Astrocyte (in vitro differentiated cells and primary cell): ENCODE data around the gene USP11. TPM values are rescaled to one million over a fixed set of nuclear protein-coding genes. Genes with fewer than 3 reads are reported as not detected.

Experiments
- DNase-seq: peaks from one replicate; pipeline ENCODE4 v3.0.0-alpha.2; 2010; ENCODE audit warnings: low read depth
- FAIRE-seq: peaks from 2 replicates; lab custom pipeline; 2011; peaks lifted over from hg19 to GRCh38; lab: Jason Lieb, UNC
- H2AFZ ChIP-seq: 2 replicates; pipeline ENCODE4 v1.6.0; 2012; ENCODE audit warnings: low read depth, low read length, inconsistent platforms
- H3K27ac ChIP-seq: 2 replicates; pipeline ENCODE4 v1.5.1; 2011; ENCODE audit warnings: low read depth, low read length, inconsistent platforms
- H3K27me3 ChIP-seq: 2 replicates; pipeline ENCODE4 v1.6.0; 2011; ENCODE audit warnings: low read length, inconsistent platforms; ENCODE audit not compliant: insufficient read depth
- H3K36me3 ChIP-seq: 2 replicates; pipeline ENCODE4 v1.5.1; 2011; ENCODE audit warnings: low read length, inconsistent platforms; ENCODE audit not compliant: insufficient read depth
- H3K4me1 ChIP-seq: 2 replicates; pipeline ENCODE4 v1.5.1; 2011; ENCODE audit warnings: low read length, inconsistent platforms; ENCODE audit not compliant: insufficient read depth
- H3K4me2 ChIP-seq: 2 replicates; pipeline ENCODE4 v1.6.0; 2012; ENCODE audit warnings: low read length, inconsistent platforms
- H3K4me3 ChIP-seq: 2 replicates; pipeline ENCODE4 v1.5.1; 2011; ENCODE audit warnings: low read depth, mild to moderate bottlenecking, low read length, inconsistent platforms; ENCODE audit not compliant: insufficient read depth
- H3K79me2 ChIP-seq: 2 replicates; pipeline ENCODE4 v1.6.0; 2012; ENCODE audit warnings: mild to moderate bottlenecking, low read length, inconsistent platforms; ENCODE audit not compliant: insufficient read depth
- H3K9ac ChIP-seq: 2 replicates; pipeline ENCODE4 v1.6.0; 2012; ENCODE audit warnings: mild to moderate bottlenecking, low read length, inconsistent platforms
- H3K9me3 ChIP-seq: 2 replicates; pipeline ENCODE4 v1.5.1; 2012; ENCODE audit warnings: low read depth, mild to moderate bottlenecking, low read length, inconsistent platforms; ENCODE audit not compliant: insufficient read depth
- H4K20me1 ChIP-seq: 2 replicates; pipeline ENCODE4 v1.6.0; 2012; ENCODE audit warnings: low read length, inconsistent platforms; ENCODE audit not compliant: insufficient read depth
- H3K27ac Mint-ChIP-seq: one replicate; pipeline ENCODE4 v1.8.0; 2021; ENCODE audit warnings: mild to moderate bottlenecking, mixed read lengths; ENCODE audit not compliant: unreplicated experiment
- H3K27me3 Mint-ChIP-seq: one replicate; pipeline ENCODE4 v1.8.0; 2021; ENCODE audit warnings: low read depth, mixed read lengths; ENCODE audit not compliant: unreplicated experiment
- H3K36me3 Mint-ChIP-seq: one replicate; pipeline ENCODE4 v1.8.0; 2021; ENCODE audit warnings: low read depth, mixed read lengths; ENCODE audit not compliant: unreplicated experiment
- H3K4me1 Mint-ChIP-seq: one replicate; pipeline ENCODE4 v1.8.0; 2021; ENCODE audit warnings: low read depth, mixed read lengths; ENCODE audit not compliant: unreplicated experiment
- H3K4me3 Mint-ChIP-seq: one replicate; pipeline ENCODE4 v1.8.0; 2021; ENCODE audit warnings: mild to moderate bottlenecking, moderate library complexity, mixed read lengths; ENCODE audit not compliant: unreplicated experiment
- H3K9me3 Mint-ChIP-seq: one replicate; pipeline ENCODE4 v1.8.0; 2021; ENCODE audit warnings: mild to moderate bottlenecking, mixed read lengths; ENCODE audit not compliant: unreplicated experiment
- EZH2 ChIP-seq: IDR thresholded peaks from 2 replicates; pipeline ENCODE4 v1.6.1; 2012; ENCODE audit warnings: mild to moderate bottlenecking, low read length, inconsistent platforms; ENCODE audit not compliant: insufficient read depth
- total RNA-seq: library from RNA; stranded (reverse); gene quantifications from 2 replicates; pipeline ENCODE4 v1.2.1, GENCODE V29; 2021
- TF ChIP-seq, protein P1 (sequence below): IDR thresholded peaks from 2 replicates; pipeline ENCODE4 v1.5.1; 2011; ENCODE audit warnings: low read depth, mild to moderate bottlenecking, inconsistent platforms, low read length, moderate library complexity; ENCODE audit not compliant: insufficient read depth

Gene USP11
- total RNA-seq, 1 donor from 2014 or later, result 75.7 TPM

DNA sequence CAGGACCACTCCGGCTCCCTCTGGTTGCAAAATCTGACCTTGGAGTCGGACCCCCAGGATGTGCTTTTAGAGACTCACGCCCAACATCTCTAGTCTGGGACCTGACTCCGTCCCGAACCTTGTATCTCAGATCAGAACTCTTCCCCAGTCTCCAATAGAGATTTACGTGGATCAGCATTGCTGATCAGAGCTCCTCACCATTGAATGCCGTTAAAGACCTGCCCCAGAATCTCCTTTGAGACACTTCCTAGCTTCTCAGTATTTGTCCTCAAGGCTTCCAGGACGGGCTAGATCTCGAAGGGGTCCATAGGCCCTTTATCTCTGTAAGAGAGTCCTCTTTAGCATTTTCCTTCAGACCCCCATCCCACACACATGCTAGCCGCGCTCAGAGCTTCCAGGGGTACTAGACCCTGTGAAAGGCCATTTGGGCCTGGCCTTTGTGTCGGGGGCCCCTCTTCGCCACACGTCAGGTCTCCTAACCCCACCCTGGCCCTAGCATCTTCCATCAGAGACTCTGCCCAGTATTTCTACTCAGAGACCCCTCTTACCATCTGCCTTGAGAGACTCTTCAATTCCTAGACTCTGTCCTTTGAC is 38.5 kb upstream of the USP11 start:
- TF ChIP-seq, protein P1, sequence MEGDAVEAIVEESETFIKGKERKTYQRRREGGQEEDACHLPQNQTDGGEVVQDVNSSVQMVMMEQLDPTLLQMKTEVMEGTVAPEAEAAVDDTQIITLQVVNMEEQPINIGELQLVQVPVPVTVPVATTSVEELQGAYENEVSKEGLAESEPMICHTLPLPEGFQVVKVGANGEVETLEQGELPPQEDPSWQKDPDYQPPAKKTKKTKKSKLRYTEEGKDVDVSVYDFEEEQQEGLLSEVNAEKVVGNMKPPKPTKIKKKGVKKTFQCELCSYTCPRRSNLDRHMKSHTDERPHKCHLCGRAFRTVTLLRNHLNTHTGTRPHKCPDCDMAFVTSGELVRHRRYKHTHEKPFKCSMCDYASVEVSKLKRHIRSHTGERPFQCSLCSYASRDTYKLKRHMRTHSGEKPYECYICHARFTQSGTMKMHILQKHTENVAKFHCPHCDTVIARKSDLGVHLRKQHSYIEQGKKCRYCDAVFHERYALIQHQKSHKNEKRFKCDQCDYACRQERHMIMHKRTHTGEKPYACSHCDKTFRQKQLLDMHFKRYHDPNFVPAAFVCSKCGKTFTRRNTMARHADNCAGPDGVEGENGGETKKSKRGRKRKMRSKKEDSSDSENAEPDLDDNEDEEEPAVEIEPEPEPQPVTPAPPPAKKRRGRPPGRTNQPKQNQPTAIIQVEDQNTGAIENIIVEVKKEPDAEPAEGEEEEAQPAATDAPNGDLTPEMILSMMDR, result no peak
- no peak for TF ChIP-seq EZH2

DNA sequence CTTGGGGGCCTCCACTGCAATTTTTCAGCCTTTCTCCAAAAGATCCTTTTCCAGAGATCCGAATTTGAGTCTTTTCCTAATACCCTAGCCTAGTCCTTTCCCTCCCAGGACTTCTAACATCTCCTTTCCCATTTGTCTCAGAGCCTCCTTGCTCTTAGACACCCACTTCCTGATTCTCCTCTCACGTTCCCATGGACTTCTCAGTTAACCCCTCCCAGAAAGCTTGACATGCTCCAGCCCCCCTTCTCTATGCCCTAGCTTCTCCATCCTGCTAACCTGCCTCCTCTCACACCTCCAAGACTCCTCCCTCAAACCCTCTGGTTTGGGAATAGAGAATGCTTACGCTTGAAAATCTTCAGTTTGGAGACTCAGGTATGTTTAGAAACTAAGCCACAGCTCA is 36.7 kb upstream of the USP11 start:
- Histone ChIP-seq H3K4me3 (peak overlapping the region; percentile 17), H3K4me1 (peaks cover 30% of the 10 kb centered on the region), H2AFZ (no peak overlapping the region), H3K4me2 (peak overlapping the region; percentile 97), H3K9ac (peak overlapping the region; percentile 57), H3K27ac (no peak overlapping the region), H3K27me3 (no peaks in the 10 kb centered on the region), H3K9me3 (no peaks in the 10 kb centered on the region), H4K20me1 (peaks cover 65% of the 10 kb centered on the region), H3K79me2 (peaks cover 81% of the 10 kb centered on the region), H3K36me3 (peaks cover 13% of the 10 kb centered on the region)
- peaks cover 7% of the 10 kb centered on the region for H3K36me3 Mint-ChIP-seq
- H3K27me3 Mint-ChIP-seq, result no peaks in the 10 kb centered on the region
- DNase-seq (no peak), FAIRE-seq (no peak)
- no peak for TF ChIP-seq EZH2
- TF ChIP-seq, protein P1, result no peak
- H3K4me3 Mint-ChIP-seq, result peak overlapping the region; percentile 84
- no peak overlapping the region for H3K27ac Mint-ChIP-seq
- H3K9me3 Mint-ChIP-seq, result no peaks in the 10 kb centered on the region
- H3K4me1 Mint-ChIP-seq, result peaks cover 38% of the 10 kb centered on the region

More for the DNA sequence above, 38.5 kb upstream of the USP11 start:
- Mint-ChIP-seq H3K4me3 (peak overlapping the region; percentile 93), H3K27me3 (no peaks in the 10 kb centered on the region), H3K36me3 (peaks cover 3% of the 10 kb centered on the region), H3K9me3 (no peaks in the 10 kb centered on the region), H3K4me1 (peaks cover 35% of the 10 kb centered on the region), H3K27ac (peak overlapping the region; percentile 83)
- Histone ChIP-seq H3K27ac (peak overlapping the region; percentile 91), H3K4me3 (peak overlapping the region; percentile 94), H3K79me2 (peaks cover 68% of the 10 kb centered on the region), H4K20me1 (peaks cover 50% of the 10 kb centered on the region), H3K36me3 (peaks cover 11% of the 10 kb centered on the region), H2AFZ (no peak overlapping the region), H3K4me1 (peaks cover 30% of the 10 kb centered on the region), H3K27me3 (no peaks in the 10 kb centered on the region), H3K9me3 (no peaks in the 10 kb centered on the region), H3K4me2 (peak overlapping the region; percentile 97), H3K9ac (peak overlapping the region; percentile 98)
- DNase-seq (no peak), FAIRE-seq (peak; percentile 26)

DNA sequence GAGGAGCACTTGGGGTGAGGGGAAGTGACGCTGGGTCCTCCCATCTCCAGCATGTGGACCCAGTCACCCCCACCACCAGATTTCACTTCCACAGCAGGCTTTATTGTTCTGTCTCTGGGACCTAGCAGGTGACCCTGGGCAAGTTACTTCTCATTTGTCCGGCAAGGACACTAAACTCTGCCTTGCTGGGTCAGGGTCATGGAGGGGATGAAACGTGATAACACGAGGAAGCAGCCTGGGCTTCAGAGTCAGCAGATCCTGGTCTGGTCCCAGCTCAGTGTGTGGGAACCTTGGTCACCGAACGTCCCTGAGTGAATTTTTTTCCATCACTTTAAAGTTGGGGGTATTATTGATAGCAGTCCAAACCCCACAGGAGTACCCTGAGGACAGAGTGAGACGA is 35.3 kb upstream of the USP11 start:
- no peaks in the 10 kb centered on the region for H3K27me3 ChIP-seq
- peak overlapping the region; percentile 17 for H3K4me3 ChIP-seq
- H2AFZ ChIP-seq, result no peak overlapping the region
- H3K9ac ChIP-seq, result peak overlapping the region; percentile 57
- H3K4me1 ChIP-seq, result peaks cover 30% of the 10 kb centered on the region
- FAIRE-seq (no peak), DNase-seq (no peak)
- no peaks in the 10 kb centered on the region for H3K9me3 Mint-ChIP-seq
- H3K4me3 Mint-ChIP-seq, result no peak overlapping the region
- H3K27ac Mint-ChIP-seq, result no peak overlapping the region
- no peak overlapping the region for H3K27ac ChIP-seq
- H3K9me3 ChIP-seq, result no peaks in the 10 kb centered on the region
- peaks cover 38% of the 10 kb centered on the region for H3K4me1 Mint-ChIP-seq
- peaks cover 24% of the 10 kb centered on the region for H3K36me3 ChIP-seq
- TF ChIP-seq, protein P1, result no peak
- TF ChIP-seq EZH2, result no peak
- H3K79me2 ChIP-seq, result peaks cover 79% of the 10 kb centered on the region
- H3K36me3 Mint-ChIP-seq, result peaks cover 7% of the 10 kb centered on the region
- no peaks in the 10 kb centered on the region for H3K27me3 Mint-ChIP-seq
- H3K4me2 ChIP-seq, result peak overlapping the region; percentile 97
- H4K20me1 ChIP-seq, result peaks cover 79% of the 10 kb centered on the region
